C1 segment of cervical spinal cord (tissue), 14 donors: ENCODE data around the gene TMEM72.
A peak's percentile ranks its signal among the peaks of the same experiment; 100 is the strongest.

ENCODE experiments used
- DNase-seq, 14 donors: peaks; one replicate each; lab custom pipeline; 2025; lab: John Stamatoyannopoulos, UW

Gene TMEM72

DNA sequence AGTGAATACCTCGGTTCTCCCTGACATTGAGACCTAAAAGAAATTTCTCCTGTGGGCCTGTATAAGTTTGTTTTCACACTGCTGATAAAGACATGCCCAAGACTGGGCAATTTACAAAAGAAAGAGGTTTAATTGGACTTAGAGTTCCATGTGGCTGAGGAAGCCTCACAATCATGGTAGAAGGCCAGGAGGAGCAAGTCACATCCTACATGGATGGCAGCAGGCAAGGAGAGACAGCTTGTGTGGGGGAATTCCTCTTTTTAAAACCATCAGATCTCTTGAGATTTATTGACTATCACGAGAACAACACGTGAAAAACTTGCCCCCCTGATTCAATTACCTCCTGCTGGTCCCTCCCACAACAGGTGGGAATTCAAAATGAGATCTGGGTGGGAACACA, 6.7 kb downstream of the TMEM72 start:
- no peak for DNase-seq

- no peak for DNase-seq
Observed at GRCh38 chr10:44920252-44920651, 9.1 kb downstream of the TMEM72 start.

- no peak for DNase-seq
Observed at GRCh38 chr10:44921061-44921460, 9.9 kb downstream of the TMEM72 start.

DNA sequence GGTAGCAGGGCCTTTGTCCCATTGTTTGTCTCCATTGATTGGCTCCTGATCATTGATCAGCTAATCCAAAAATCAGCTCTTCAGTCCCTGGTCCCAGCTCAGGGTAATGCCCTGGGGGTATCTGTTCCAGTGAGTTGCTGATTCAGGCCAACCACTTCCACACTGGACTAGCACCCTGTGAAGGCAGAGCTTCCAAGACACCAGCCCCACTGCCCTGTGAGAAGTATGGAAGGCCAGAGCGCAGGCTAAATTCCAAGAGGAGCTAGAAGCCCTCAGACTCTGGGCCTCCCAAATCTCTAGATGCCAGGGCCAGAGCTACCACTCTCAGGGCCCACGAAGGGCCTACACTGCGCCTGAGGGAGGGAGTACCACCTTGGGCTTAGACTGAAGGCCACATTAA, 10.4 kb downstream of the TMEM72 start:
- DNase-seq, result no peak

DNA sequence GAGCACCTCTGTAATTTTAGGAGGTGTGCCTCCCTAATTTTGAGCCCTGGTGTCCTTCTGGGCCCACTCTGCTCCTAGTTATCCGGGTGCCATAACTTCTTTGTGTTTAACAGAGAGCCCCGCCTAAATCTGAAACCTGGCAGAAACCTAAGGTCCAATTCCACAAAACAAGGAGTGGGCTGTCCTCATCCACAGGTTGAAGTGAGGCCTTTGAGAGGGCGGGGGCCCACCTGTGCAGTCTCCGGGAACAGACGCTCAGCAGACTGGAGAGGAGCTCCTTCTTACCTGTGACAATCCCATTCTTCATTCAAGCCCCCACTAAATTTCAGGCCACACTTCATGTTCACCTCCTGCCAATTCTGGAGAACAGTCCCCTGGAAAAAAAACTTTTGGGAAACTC, 10.9 kb downstream of the TMEM72 start:
- DNase-seq, result no peak

GRCh38 chr10:44922796-44923545, 11.8 kb downstream of the TMEM72 start:
- no peak for DNase-seq

DNA sequence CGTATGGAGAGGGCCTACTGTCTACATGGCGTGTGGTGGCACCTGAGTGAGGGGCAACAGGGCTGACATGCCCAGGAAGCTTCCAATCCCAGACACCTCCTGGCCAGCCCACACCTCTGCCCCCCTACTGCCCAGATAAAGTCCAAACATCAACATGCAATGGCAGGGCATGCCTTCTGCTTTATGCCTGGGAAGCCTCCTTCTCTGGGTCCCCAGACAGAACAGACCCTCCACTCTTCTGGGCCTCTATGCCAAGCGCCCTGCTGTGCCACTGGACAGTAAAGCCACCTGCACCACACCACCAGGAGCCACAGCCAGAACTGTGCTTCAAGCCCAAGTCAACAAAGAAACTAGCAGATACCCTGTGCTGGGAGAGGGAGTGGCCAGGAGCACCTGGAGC, 12.5 kb downstream of the TMEM72 start:
- DNase-seq, result no peak

DNA sequence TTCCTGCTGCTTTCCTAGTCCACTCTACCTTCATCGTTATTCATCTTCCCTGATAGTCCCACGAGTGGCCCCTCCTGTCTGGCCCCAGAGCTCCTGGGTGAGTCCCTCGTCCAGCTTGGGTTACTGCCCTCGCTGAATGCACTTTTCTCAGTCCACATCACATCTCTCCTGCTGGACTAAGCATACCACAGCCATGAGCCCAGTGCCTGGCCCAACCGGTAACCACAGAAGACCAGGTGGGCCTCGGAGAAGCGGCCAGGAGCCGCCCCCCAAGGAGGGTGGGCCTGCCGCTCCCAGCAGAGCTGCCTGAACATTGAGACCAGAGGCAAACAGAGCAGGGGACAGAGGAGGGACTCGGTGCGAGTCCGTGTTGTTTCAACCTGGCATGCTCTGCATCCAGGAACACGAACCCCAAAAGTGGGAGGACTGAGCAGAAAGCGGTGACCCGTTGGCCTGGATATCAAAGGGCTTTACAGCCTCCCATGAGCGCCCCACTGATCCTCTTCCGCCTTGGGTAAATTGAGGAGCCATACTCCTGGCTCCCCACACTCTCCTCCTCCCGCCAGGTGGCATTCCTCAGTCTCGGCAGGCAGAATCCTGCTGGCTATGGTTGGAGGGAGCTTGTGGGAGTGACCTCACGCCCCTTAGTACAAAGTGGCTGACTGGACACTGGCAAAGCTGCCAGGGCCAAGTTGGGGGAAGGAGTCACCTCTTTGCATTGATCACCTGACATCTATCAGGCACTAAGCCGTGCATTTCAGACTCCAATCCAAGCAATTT, 13.3 kb downstream of the TMEM72 start:
- DNase-seq, result no peak

GRCh38 chr10:44925224-44925623, 14.1 kb downstream of the TMEM72 start:
- no peak for DNase-seq

- no peak for DNase-seq
Observed at GRCh38 chr10:44925811-44926750, 14.9 kb downstream of the TMEM72 start.

- no peak for DNase-seq
Observed at GRCh38 chr10:44926751-44927351, 15.7 kb downstream of the TMEM72 start.

GRCh38 chr10:44927352-44927751, 16.2 kb downstream of the TMEM72 start:
- DNase-seq, result no peak

- DNase-seq, result no peak
Observed at GRCh38 chr10:44928462-44928861, 17.3 kb downstream of the TMEM72 start.

DNA sequence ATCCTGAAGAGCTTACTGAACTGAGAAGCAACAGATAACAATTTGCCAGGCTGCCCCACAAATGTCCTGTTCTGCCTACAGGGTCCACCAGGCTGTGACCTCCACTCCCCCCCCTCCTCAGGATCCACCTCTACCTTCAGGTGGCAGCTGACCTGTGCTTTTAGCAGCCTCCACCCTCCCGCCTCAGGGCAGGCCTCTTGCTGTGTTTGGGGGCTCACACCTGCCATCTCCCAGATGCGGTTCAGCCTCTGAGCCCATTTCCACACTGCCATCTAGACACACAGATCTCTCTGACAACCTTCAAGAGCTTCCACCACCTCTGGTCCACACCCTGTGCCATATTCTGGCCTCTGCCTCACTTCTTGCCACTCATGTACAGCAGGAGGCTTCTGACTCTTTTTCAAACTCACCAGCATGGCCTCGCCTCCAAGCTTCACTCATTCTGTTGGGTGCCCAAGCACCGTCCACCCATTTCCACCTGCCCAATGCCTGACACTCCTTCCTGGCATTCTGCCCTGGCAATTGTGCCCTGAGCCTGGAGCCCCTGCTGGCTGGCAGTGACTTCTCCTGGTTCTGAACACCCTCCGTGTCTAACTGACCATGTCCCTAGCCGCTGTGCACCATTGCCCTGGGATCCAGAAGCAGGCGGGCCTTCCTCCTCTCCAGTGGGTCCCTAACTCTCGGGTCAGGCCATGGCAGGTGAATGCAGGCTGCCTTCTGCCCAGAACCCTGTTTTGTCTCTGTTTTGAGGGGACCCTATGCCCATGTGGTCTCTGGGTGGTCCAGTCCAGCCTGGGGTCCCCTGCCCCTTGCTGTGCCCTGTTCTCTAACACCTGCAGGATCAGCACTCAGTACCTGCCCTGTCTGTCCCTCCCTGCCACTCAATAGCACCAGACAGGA, 18.5 kb downstream of the TMEM72 start:
- no peak for DNase-seq

- DNase-seq, result no peak
Observed at GRCh38 chr10:44930904-44931620, 19.9 kb downstream of the TMEM72 start.

DNA sequence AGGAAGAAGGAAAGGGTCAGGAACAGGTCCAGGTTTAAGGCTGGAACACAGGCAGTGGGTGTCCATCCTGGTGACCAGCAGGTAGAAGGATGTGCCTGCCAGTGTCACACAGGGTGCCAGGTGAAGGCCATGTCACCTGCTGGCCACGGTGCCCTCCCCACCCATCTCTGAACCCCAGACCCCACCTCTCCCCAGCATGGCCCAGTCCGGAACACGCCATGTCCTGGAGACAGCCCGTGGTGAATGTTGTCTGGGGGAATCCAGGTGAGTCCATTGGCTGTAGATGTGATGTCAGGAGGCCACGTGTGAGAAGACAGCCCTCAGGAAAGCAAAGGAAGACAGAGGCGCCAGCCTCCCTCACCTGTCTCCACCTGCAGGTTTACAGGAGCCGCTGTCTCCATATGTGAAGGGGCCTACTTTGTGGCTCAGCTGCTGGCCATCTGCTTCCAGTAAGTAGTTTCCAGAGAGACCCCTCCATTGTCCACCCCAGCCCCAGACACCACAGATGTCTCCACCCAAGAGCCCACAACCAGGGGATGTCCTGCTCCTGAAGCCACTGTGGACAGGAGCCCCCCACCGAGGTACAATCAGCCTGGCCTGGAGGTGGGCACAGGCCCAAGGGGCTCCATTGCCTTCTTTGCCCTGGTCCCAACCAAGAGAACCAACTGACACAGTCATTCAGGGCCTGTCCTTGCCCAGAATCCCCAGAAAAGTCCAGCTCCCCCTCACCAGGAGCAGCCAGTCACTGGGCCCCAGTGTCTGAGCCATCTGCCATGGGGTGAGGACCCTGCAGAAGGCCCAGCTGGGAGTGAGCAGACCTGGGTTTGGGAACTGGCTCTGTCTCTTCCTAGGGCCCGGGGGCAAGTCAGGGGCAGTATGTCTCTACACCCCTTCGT, 20.7 kb downstream of the TMEM72 start:
- DNase-seq, result no peak

- DNase-seq, result peak in 13 of 14 donors; percentile 37 to 91 (median 78)
Observed at GRCh38 chr10:44932517-44933450, 21.6 kb downstream of the TMEM72 start.
